GM12864 (cell line): Measurements from ENCODE around the gene IL17RB.

Source experiments
- DNase-seq: peaks from one replicate; pipeline ENCODE4 v3.0.0-alpha.2; 2011; ENCODE audit warnings: low read depth
- H3K4me3 ChIP-seq: 2 replicates; pipeline ENCODE4 v1.5.1; 2011; ENCODE audit warnings: mild to moderate bottlenecking, low read depth, low read length, control low read depth
- TF ChIP-seq, protein P1 (sequence below): IDR thresholded peaks from 2 replicates; pipeline ENCODE4 v1.5.1; 2011; ENCODE audit warnings: low read depth, mild to moderate bottlenecking, moderate library complexity, low read length, control low read depth, inconsistent platforms; ENCODE audit errors: missing control alignments

IL17RB gene

DNA sequence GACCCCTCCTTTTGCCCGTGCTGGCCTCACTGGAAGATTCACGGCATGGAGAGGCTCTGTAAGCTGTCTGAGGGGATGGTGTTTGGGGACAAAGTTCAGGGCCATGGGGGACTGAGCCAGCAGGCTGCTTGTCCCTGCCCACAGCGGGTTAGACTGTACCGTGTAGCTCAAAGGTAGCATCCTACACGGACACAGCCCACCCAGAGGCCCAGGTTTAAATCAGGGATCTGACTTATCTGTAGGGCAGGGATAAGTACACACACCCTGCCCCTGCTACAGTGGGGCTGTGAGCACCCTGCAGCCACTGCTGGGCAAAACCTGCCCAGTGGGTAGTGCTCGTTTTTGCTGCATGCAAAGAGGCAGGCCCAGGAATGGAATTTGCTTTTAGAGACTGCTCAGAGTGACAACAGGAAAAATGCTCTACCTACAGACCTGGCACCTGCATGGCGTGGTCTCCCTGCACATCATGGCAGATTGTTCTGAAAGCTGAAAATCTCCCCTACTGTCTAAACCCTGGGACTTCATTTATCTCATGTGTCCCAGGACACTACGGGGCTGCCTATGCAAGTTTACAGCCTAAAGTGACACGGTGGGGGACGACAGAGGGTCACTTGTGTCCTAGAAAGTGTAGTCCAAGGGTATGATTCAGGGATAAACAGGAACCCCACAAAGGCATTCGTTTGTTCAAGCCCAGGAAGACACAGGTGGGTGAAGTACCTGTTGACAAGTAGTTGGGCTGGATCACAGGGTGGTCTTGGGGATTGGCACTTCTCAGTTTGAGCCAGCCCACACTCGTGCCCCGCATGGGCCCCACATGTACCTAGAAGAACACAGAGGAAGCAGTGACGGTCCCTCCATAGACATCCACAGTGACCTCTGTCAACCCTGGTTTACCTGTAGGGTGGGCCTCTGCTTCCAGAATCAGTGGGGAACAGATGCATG, 27.9 kb upstream of the IL17RB start:
- DNase-seq: no peak
- TF ChIP-seq, protein P1, sequence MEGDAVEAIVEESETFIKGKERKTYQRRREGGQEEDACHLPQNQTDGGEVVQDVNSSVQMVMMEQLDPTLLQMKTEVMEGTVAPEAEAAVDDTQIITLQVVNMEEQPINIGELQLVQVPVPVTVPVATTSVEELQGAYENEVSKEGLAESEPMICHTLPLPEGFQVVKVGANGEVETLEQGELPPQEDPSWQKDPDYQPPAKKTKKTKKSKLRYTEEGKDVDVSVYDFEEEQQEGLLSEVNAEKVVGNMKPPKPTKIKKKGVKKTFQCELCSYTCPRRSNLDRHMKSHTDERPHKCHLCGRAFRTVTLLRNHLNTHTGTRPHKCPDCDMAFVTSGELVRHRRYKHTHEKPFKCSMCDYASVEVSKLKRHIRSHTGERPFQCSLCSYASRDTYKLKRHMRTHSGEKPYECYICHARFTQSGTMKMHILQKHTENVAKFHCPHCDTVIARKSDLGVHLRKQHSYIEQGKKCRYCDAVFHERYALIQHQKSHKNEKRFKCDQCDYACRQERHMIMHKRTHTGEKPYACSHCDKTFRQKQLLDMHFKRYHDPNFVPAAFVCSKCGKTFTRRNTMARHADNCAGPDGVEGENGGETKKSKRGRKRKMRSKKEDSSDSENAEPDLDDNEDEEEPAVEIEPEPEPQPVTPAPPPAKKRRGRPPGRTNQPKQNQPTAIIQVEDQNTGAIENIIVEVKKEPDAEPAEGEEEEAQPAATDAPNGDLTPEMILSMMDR: no peak
- H3K4me3 ChIP-seq: no peak overlapping the region

DNA sequence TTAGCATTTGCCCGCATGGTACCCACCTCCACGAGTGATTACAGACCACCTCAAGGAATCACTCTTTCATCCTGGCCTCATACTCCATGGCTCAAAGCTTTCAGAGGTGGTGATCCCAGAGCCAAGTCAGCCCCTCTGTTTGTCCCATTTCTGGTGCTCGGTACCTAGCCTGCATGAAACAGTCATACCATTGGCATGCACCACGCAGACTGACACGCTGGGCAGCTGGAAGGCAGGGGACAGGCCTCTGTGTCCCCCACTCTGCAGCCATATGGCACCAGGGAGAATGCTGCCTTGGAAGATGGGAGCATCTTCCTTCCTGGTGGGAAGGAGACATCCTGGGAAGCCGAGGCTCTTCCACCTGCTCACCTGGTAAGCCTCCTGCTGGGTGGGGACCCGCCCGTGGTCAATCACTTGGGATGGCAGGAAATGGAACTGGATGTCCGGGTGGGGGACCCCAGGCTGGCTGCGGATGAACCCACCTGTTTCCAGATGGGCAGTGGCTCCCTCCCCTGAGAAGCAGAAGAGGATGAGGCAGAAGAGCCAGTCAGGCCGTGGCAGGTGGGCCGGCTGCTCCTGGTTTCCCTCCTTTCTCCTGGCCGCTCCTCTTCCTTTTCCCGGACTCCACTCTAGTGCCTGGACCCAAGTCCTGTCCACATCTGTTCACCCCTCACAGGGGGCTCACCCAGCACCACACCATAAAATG, 27.1 kb upstream of the IL17RB start:
- DNase-seq: no peak
- TF ChIP-seq, protein P1: no peak
- no peak overlapping the region for H3K4me3 ChIP-seq

DNA sequence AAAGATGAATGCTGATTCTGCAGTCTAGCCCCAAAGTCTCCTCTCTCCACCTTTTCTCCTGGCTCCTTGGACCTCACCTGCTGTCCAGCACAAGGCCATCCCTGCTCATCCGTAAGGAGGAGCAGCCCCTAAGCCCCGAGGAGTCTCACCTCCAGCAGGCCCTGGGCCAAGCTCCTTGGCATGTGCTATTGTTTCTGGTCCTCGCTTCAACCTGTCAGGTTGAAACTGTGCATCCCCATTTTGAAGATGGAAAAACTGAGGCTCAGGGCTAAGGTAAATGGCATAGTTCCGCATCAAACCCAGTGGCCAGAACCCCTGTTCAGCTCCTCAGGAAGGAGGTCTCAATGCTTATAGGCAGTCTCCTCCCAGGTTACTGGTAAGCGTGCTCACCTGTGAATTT, 26.3 kb upstream of the IL17RB start:
- H3K4me3 ChIP-seq: no peak overlapping the region
- DNase-seq: no peak
- TF ChIP-seq, protein P1: no peak

DNA sequence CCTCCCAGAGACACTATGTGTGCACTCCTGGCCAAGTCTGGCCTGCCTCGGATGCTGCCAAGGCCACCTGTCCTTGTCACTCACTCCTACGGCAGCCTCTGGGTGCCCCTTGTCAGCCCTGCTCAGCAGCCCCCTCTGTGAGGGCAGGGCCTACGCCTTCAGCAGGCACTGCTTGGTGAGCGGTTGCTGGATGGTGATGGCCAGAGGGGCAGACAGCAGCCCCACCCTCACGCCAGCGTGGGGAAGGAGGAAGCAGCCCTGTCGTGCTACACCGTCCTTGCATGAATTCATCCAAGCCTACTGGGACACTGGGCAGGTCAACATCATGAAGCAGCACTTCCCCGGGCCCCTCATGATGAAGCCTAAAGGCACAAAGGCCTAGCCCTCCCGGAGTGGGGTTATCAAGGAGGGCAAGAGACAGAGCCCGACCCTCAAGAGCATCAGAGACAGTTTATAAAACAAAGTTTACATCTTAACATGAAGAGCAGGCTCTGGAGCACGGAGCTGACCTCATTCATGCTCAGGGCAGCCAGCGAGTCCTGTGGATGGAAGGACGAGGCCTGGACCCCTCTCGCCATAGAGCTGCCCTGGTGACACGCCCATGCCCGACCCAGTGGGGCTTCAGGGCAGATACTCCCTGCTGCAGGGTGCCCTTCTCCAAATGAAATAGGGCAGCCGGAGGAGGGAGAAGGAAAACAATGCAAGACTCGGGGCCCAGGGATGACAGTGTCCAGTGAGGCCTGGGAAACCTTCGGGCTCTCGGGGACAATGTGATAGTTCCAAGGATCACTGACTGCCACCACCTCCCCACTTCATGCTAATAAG, 25.4 kb upstream of the IL17RB start:
- no peak overlapping the region for H3K4me3 ChIP-seq
- TF ChIP-seq, protein P1: no peak
- DNase-seq: no peak

DNA sequence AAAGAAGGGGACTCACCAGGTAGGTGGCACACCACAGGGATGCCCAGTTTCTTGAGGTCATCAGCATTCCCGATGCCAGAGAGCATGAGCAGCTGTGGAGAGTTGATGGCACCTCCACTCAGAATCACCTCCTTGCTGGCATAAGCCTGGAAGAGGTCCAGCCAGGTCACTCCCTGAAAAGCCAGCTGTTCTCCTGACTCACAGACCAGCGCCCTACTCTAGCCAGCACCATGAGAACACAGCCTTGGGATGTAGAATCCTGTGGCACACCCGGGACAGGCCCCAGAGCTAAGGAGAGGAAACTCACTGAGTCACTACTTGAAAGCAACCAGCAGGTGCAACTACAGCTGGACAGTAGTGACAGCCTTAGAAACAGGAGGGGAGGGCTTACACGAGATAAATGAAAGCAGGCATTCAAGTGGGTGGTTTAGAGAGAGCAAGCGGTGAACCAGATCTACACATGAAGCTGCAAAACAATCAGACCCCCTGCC, 24.7 kb upstream of the IL17RB start:
- TF ChIP-seq, protein P1: no peak
- no peak overlapping the region for H3K4me3 ChIP-seq
- no peak for DNase-seq

DNA sequence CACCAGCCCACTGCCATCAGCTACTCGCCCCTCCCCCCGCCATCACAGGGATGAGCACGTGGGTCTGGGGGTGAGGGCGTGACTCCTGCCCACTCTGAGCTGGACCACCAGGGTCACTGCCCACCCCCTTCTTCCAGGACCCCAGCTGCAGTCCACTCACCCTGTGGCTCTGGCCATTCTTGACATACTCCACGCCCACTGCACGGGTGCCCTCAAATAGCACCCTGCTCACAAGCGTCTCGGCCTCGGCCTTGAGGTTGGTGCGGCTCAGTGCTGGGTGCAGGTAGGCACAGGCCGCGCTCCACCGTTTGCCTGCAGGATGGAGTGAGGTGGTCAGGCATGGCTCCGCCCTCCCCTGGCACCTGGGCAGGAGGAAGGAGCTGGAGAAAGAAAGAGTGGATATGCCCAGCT, 24.0 kb upstream of the IL17RB start:
- TF ChIP-seq, protein P1: no peak
- no peak overlapping the region for H3K4me3 ChIP-seq
- DNase-seq: no peak
